Keratinocyte (primary cell): ENCODE measurements around the gene AAGAB. TPM values are rescaled to one million over a fixed set of nuclear protein-coding genes. Genes with fewer than 3 reads are reported as not detected.

Experiments used
- DNase-seq: peaks from one replicate; pipeline ENCODE4 v3.0.0-alpha.2; 2011; ENCODE audit warnings: low read depth, missing footprints, low spot score
- FAIRE-seq: peaks from 2 replicates; lab custom pipeline; 2011; peaks lifted over from hg19 to GRCh38; lab: Jason Lieb, UNC
- H2AFZ ChIP-seq: 2 replicates; pipeline ENCODE4 v1.6.0; 2012; ENCODE audit warnings: low read length, control low read depth, inconsistent platforms; ENCODE audit not compliant: control insufficient read depth
- H3K27ac ChIP-seq: 2 replicates; pipeline ENCODE4 v1.5.1; 2011; ENCODE audit warnings: low read length; ENCODE audit not compliant: control insufficient read depth, insufficient read depth
- H3K27me3 ChIP-seq: 3 replicates; pipeline ENCODE4 v1.6.0; 2011; ENCODE audit warnings: low read length; ENCODE audit not compliant: control insufficient read depth, insufficient read depth; ENCODE audit errors: extremely low read depth
- H3K36me3 ChIP-seq, 2 experiments: 2 replicates in 1 of 2; 3 replicates in 1 of 2; pipeline ENCODE4 v1.5.1; 2011; ENCODE audit warnings: low read length in 2 of 2, mild to moderate bottlenecking in 1 of 2; ENCODE audit not compliant: control insufficient read depth in 2 of 2, insufficient read depth in 2 of 2; ENCODE audit errors: extremely low read depth in 1 of 2
- H3K4me1 ChIP-seq: 3 replicates; pipeline ENCODE4 v1.5.1; 2011; ENCODE audit warnings: low read length; ENCODE audit not compliant: control insufficient read depth, insufficient read depth; ENCODE audit errors: extremely low read depth
- H3K4me2 ChIP-seq: 3 replicates; pipeline ENCODE4 v1.6.0; 2011; ENCODE audit warnings: low read depth, low read length; ENCODE audit not compliant: control insufficient read depth, insufficient read depth; ENCODE audit errors: extremely low read depth
- H3K4me3 ChIP-seq, 3 experiments: fragments of 200-600 bp in 1 of 3; sonication (generic) in 1 of 3; 2 replicates in 2 of 3; 3 replicates in 1 of 3; pipeline ENCODE4 v1.5.1; 2011 to 2016; ENCODE audit warnings: low read length in 3 of 3, mild to moderate bottlenecking in 3 of 3, control low read depth in 2 of 3, inconsistent platforms in 1 of 3, low read depth in 1 of 3, mixed read lengths in 1 of 3, mixed run types in 1 of 3, moderate library complexity in 1 of 3; ENCODE audit not compliant: control insufficient read depth in 2 of 3, insufficient read depth in 2 of 3; ENCODE audit errors: extremely low read depth in 1 of 3
- H3K79me2 ChIP-seq: 2 replicates; pipeline ENCODE4 v1.6.0; 2012; ENCODE audit warnings: low read length; ENCODE audit not compliant: control insufficient read depth, insufficient read depth
- H3K9ac ChIP-seq: 3 replicates; pipeline ENCODE4 v1.6.0; 2011; ENCODE audit warnings: low read length; ENCODE audit not compliant: control insufficient read depth, insufficient read depth; ENCODE audit errors: extremely low read depth
- H3K9me1 ChIP-seq: 3 replicates; pipeline ENCODE4 v1.6.0; 2011; ENCODE audit warnings: low read length; ENCODE audit not compliant: control insufficient read depth, insufficient read depth; ENCODE audit errors: extremely low read depth
- H3K9me3 ChIP-seq: 2 replicates; pipeline ENCODE4 v1.5.1; 2012; ENCODE audit warnings: low read depth, low read length; ENCODE audit not compliant: control insufficient read depth
- H4K20me1 ChIP-seq: 3 replicates; pipeline ENCODE4 v1.6.0; 2011; ENCODE audit warnings: low read length; ENCODE audit not compliant: control insufficient read depth, insufficient read depth; ENCODE audit errors: extremely low read depth
- EZH2 ChIP-seq: IDR thresholded peaks from one replicate; pipeline ENCODE4 v1.6.1; 2012; ENCODE audit warnings: inconsistent platforms, mild to moderate bottlenecking, low read length, moderate library complexity
- dilution Hi-C: fragments of 300-500 bp; cut with MboI; formaldehyde crosslinking; loops from one replicate; pipeline ENCODE4 v1.7.0; 2020; ENCODE audit warnings: low sequenced_read_pairs; ENCODE audit not compliant: extremely low pct_ligation_motif_present
- polyA plus RNA-seq, 5 experiments: library from polyadenylated mRNA; depleted of rRNA in 3 of 5; stranded (reverse) in 3 of 5; stranded (forward) in 1 of 5; unstranded in 1 of 5; fragments of >200 nt; gene quantifications; 1 replicate in 1 of 5; 2 replicates in 3 of 5; 3 replicates in 1 of 5; pipeline versions ENCODE4 v1.2.1 to v1.2.3, GENCODE V29; 2011 to 2012; ENCODE audit warnings: missing spikeins in 2 of 5, low read depth in 1 of 5, low replicate concordance in 1 of 5
- TF ChIP-seq, protein P1 (sequence below), 3 experiments: IDR thresholded peaks in 1 of 3; conservative IDR thresholded peaks in 1 of 3; optimal IDR thresholded peaks in 1 of 3; 2 replicates in 2 of 3; 3 replicates in 1 of 3; pipeline versions ENCODE3 to v1.5.1; 2011; ENCODE audit warnings: low read length in 3 of 3, mild to moderate bottlenecking in 3 of 3, moderate library complexity in 2 of 3, control low read depth in 1 of 3, inconsistent platforms in 1 of 3; ENCODE audit not compliant: insufficient read depth in 2 of 3; ENCODE audit errors: extremely low read depth in 1 of 3

Gene AAGAB
- polyA plus RNA-seq, 1 donor (not counting 4 experiments of a cell fraction or from before 2014, with no cell fraction given): 82.7 TPM

DNA sequence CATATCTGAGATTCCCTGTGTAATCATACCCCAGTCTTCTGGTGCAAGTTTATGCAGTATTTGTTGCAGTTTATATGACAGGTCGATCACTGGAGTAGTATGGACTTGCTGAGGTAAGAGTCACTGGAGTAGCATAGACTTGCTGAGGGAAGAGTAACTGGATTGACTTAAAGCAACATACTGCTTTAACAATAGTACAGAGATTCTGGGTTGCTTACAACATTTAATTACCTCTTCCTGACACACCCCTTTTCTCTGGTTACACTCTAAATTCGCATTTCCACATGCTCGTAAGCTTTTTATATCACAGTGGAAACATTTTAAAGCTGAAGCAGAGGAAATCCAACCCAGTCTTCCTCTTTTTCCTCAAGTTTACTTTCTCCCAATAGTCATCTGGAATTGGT, 11.8 kb downstream of the AAGAB start:
- Histone ChIP-seq H4K20me1 (peaks cover 2% of the 10 kb centered on the region), H2AFZ (no peak overlapping the region), H3K27ac (peak overlapping the region; percentile 40), H3K9ac (no peak overlapping the region), H3K9me3 (peaks cover 2% of the 10 kb centered on the region), H3K27me3 (no peaks in the 10 kb centered on the region), H3K79me2 (peaks cover 89% of the 10 kb centered on the region), H3K4me3 (no peak overlapping the region), H3K9me1 (no peaks in the 10 kb centered on the region), H3K4me2 (peak overlapping the region; percentile 46), H3K36me3 (peaks cover 2 to 4% of the 10 kb centered on the region in 2 experiments), H3K4me1 (peaks cover 41% of the 10 kb centered on the region)
- TF ChIP-seq, protein P1, sequence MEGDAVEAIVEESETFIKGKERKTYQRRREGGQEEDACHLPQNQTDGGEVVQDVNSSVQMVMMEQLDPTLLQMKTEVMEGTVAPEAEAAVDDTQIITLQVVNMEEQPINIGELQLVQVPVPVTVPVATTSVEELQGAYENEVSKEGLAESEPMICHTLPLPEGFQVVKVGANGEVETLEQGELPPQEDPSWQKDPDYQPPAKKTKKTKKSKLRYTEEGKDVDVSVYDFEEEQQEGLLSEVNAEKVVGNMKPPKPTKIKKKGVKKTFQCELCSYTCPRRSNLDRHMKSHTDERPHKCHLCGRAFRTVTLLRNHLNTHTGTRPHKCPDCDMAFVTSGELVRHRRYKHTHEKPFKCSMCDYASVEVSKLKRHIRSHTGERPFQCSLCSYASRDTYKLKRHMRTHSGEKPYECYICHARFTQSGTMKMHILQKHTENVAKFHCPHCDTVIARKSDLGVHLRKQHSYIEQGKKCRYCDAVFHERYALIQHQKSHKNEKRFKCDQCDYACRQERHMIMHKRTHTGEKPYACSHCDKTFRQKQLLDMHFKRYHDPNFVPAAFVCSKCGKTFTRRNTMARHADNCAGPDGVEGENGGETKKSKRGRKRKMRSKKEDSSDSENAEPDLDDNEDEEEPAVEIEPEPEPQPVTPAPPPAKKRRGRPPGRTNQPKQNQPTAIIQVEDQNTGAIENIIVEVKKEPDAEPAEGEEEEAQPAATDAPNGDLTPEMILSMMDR (optimal IDR thresholded peaks at IDR 0.05 in 1 of 3, IDR thresholded peaks at IDR 0.05 in 1 of 3, conservative IDR thresholded peaks at IDR 0.05 in 1 of 3; ENCODE audit: extremely low read depth in 1 of 3, insufficient read depth in 2 of 3, low read length in 3 of 3): no peak
- no peak for TF ChIP-seq EZH2
- dilution Hi-C loops: no loop called here
- peak; percentile 75 for FAIRE-seq
- no peak for DNase-seq

DNA sequence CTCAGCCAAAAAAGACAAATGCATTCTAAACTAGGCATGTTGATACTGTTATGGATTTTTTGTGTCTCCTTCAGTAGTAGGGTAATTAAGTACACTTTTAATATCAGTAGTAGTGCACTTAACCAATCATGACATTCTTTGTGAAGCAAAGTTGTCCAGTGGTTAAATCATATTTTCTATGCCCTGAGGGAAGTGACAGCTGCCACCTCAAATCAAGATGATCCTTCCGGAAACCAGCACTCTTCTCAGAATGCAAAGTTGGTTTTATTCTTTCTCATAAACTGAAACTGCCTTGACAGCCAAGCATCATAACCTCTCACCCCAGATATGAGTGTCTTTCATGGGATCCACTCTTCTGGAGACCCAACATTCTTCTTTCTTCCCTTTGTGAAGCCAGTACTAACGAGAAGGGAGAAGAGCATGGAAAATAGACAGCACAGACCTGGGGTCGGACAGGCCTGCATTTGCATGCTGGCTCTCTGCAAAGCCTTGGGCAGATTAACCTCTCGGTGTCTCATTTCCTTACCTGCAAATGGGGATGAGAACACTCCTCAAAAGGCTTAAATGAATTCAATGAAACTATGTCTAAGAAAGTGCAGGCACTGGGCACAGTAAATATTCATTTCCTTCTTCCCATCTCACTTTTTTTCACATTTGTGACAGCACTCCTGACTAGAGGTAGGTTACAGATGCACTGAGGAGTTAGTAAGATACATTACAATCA, 13.2 kb downstream of the AAGAB start:
- dilution Hi-C loops: no loop called here
- Histone ChIP-seq H3K9ac (no peak overlapping the region), H3K4me3 (peak overlapping the region in 1 of 3 experiments; percentile 4), H3K9me3 (no peaks in the 10 kb centered on the region), H3K79me2 (peaks cover 84% of the 10 kb centered on the region), H3K4me1 (peaks cover 41% of the 10 kb centered on the region), H3K27me3 (no peaks in the 10 kb centered on the region), H3K9me1 (no peaks in the 10 kb centered on the region), H3K27ac (peak overlapping the region; percentile 71), H4K20me1 (peaks cover 2% of the 10 kb centered on the region), H2AFZ (no peak overlapping the region), H3K4me2 (peak overlapping the region; percentile 30), H3K36me3 (peaks cover under 1 to 4% of the 10 kb centered on the region in 2 experiments)
- FAIRE-seq (no peak), DNase-seq (no peak)
- TF ChIP-seq EZH2: no peak
- TF ChIP-seq, protein P1 (optimal IDR thresholded peaks at IDR 0.05 in 1 of 3, IDR thresholded peaks at IDR 0.05 in 1 of 3, conservative IDR thresholded peaks at IDR 0.05 in 1 of 3; ENCODE audit: extremely low read depth in 1 of 3, insufficient read depth in 2 of 3, low read length in 3 of 3): no peak
